Neuronal stem cell (in vitro differentiated cells): ENCODE data around the gene AAGAB.

Source experiments
- DNase-seq: peaks from one replicate; pipeline ENCODE4 v3.0.0-alpha.2; 2013; ENCODE audit warnings: low spot score
- H2AFZ ChIP-seq: one replicate; pipeline ENCODE4 v1.6.1; 2013; ENCODE audit warnings: mild to moderate bottlenecking, low read length, inconsistent platforms
- H2AK5ac ChIP-seq: 2 replicates; pipeline ENCODE4 v1.6.1; 2013; ENCODE audit warnings: low read depth, mild to moderate bottlenecking, inconsistent platforms, low read length, moderate library complexity, mixed read lengths
- H2BK120ac ChIP-seq: 2 replicates; pipeline ENCODE4 v1.6.1; 2013; ENCODE audit warnings: low read depth, mild to moderate bottlenecking, inconsistent platforms, low read length, moderate library complexity, mixed read lengths
- H2BK12ac ChIP-seq: one replicate; pipeline ENCODE4 v1.6.1; 2013; ENCODE audit warnings: low read length, inconsistent platforms
- H2BK15ac ChIP-seq: 2 replicates; pipeline ENCODE4 v1.6.1; 2013; ENCODE audit warnings: mild to moderate bottlenecking, low read length, inconsistent platforms, mixed read lengths
- H2BK5ac ChIP-seq: one replicate; pipeline ENCODE4 v1.6.1; 2013; ENCODE audit warnings: inconsistent platforms, mild to moderate bottlenecking, low read length, moderate library complexity
- H3K14ac ChIP-seq: one replicate; pipeline ENCODE4 v1.6.1; 2013; ENCODE audit warnings: low read length, inconsistent platforms
- H3K18ac ChIP-seq: 2 replicates; pipeline ENCODE4 v1.6.1; 2013; ENCODE audit warnings: low read length, inconsistent platforms
- H3K23ac ChIP-seq: 2 replicates; pipeline ENCODE4 v1.6.1; 2013; ENCODE audit warnings: low read depth, mild to moderate bottlenecking, mixed read lengths, low read length, inconsistent platforms; ENCODE audit not compliant: poor library complexity
- H3K27ac ChIP-seq: replicated peaks from 3 replicates; pipeline ENCODE4 v1.5.1; 2013; ENCODE audit warnings: low read length, inconsistent platforms
- H3K27me3 ChIP-seq, 3 experiments: 2 replicates each; pipeline ENCODE4 v1.6.1; 2013; ENCODE audit warnings: low read length in 3 of 3, mild to moderate bottlenecking in 2 of 3, inconsistent platforms in 1 of 3, low read depth in 1 of 3, mixed read lengths in 1 of 3, moderate library complexity in 1 of 3; ENCODE audit not compliant: control insufficient read depth in 3 of 3, insufficient read depth in 3 of 3
- H3K36me3 ChIP-seq, 2 donors: replicated peaks in 1 of 2; 2 replicates each; pipeline ENCODE4 v1.6.1; 2013; ENCODE audit warnings: low read length in 2 of 2; ENCODE audit not compliant: control insufficient read depth in 2 of 2, insufficient read depth in 2 of 2
- H3K4ac ChIP-seq: 2 replicates; pipeline ENCODE4 v1.6.1; 2013; ENCODE audit warnings: inconsistent platforms, mild to moderate bottlenecking, low read length, moderate library complexity
- H3K4me1 ChIP-seq, 2 donors: 1 replicate in 1 of 2; 2 replicates in 1 of 2; pipeline ENCODE4 v1.6.1; 2013; ENCODE audit warnings: low read length in 2 of 2, low read depth in 1 of 2; ENCODE audit not compliant: control insufficient read depth in 2 of 2, insufficient read depth in 1 of 2
- H3K4me2 ChIP-seq: one replicate; pipeline ENCODE4 v1.6.1; 2013; ENCODE audit warnings: mild to moderate bottlenecking, low read length, inconsistent platforms; ENCODE audit not compliant: insufficient read depth, poor library complexity, severe bottlenecking
- H3K4me3 ChIP-seq, 2 donors: 2 replicates each; pipeline ENCODE4 v1.5.1; 2013; ENCODE audit warnings: low read length in 2 of 2, mild to moderate bottlenecking in 2 of 2, inconsistent platforms in 1 of 2, moderate library complexity in 1 of 2
- H3K79me1 ChIP-seq: one replicate; pipeline ENCODE4 v1.6.1; 2013; ENCODE audit warnings: low read depth, mild to moderate bottlenecking, inconsistent platforms, low read length, moderate library complexity
- H3K9ac ChIP-seq: one replicate; pipeline ENCODE4 v1.6.1; 2013; ENCODE audit warnings: mild to moderate bottlenecking, low read depth, low read length, inconsistent platforms; ENCODE audit not compliant: poor library complexity
- H3K9me3 ChIP-seq, 2 donors: replicated peaks in 1 of 2; 2 replicates each; pipeline versions ENCODE3 to v1.6.1; 2013; ENCODE audit warnings: low read length in 2 of 2, mild to moderate bottlenecking in 2 of 2, inconsistent platforms in 1 of 2, low read depth in 1 of 2, mixed read lengths in 1 of 2, moderate library complexity in 1 of 2; ENCODE audit not compliant: control insufficient read depth in 2 of 2, insufficient read depth in 1 of 2
- H4K8ac ChIP-seq: one replicate; pipeline ENCODE4 v1.6.1; 2013; ENCODE audit warnings: low read depth, mild to moderate bottlenecking, inconsistent platforms, low read length, moderate library complexity
- H4K91ac ChIP-seq: one replicate; pipeline ENCODE4 v1.6.1; 2013; ENCODE audit warnings: low read length, low read depth, mild to moderate bottlenecking, inconsistent platforms; ENCODE audit not compliant: poor library complexity
- WGBS, 2 donors: extraction: QIAGEN DNeasy Blood & Tissue Kit; methylation state at CpG; one replicate each; pipeline ENCODE4 v1.1.7; 2013; ENCODE audit warnings: missing lambda C conversion rate in 2 of 2, mixed read lengths in 1 of 2; ENCODE audit not compliant: insufficient read length in 2 of 2, insufficient replicate concordance in 1 of 2; ENCODE audit errors: extremely low coverage in 2 of 2; 5-methylcytosine and 5-hydroxymethylcytosine counted together

Gene AAGAB

GRCh38 chr15:67183443-67184169 lies 70.9 kb downstream of the AAGAB start:
- Histone ChIP-seq H3K27ac (no peak overlapping the region), H3K14ac (no peak overlapping the region), H2BK12ac (no peak overlapping the region), H3K9me3 (no peaks in the 10 kb centered on the region), H2BK15ac (no peak overlapping the region), H4K91ac (no peak overlapping the region), H3K4me1 (peaks cover 0 to 1% of the 10 kb centered on the region in 2 donors), H3K23ac (no peak overlapping the region), H3K4me2 (no peak overlapping the region), H3K4ac (no peak overlapping the region), H3K18ac (no peak overlapping the region), H4K8ac (no peak overlapping the region), H2BK5ac (no peak overlapping the region), H2BK120ac (no peak overlapping the region), H3K9ac (no peak overlapping the region), H2AK5ac (no peak overlapping the region), H3K36me3 (peaks cover 29 to 95% of the 10 kb centered on the region in 2 donors), H3K27me3 (no peaks in the 10 kb centered on the region), H2AFZ (no peak overlapping the region), H3K79me1 (no peaks in the 10 kb centered on the region), H3K4me3 (no peak overlapping the region)
- no peak for DNase-seq
- WGBS, 2 donors: no CpG with 5 or more reads among the region's 7 CpGs

GRCh38 chr15:67181221-67181639 lies 73.2 kb downstream of the AAGAB start:
- Histone ChIP-seq H4K8ac (no peak overlapping the region), H3K18ac (peak overlapping the region; percentile 61), H4K91ac (no peak overlapping the region), H3K36me3 (peaks cover 18 to 92% of the 10 kb centered on the region in 2 donors), H3K23ac (no peak overlapping the region), H2BK15ac (no peak overlapping the region), H3K4me2 (no peak overlapping the region), H3K4me3 (no peak overlapping the region), H2BK12ac (no peak overlapping the region), H2BK5ac (no peak overlapping the region), H3K27me3 (no peaks in the 10 kb centered on the region), H3K9ac (no peak overlapping the region), H3K14ac (no peak overlapping the region), H2AFZ (no peak overlapping the region), H2BK120ac (no peak overlapping the region), H3K4ac (no peak overlapping the region), H3K27ac (no peak overlapping the region), H3K9me3 (no peaks in the 10 kb centered on the region), H2AK5ac (no peak overlapping the region), H3K4me1 (peaks cover 2 to 10% of the 10 kb centered on the region in 2 donors), H3K79me1 (no peaks in the 10 kb centered on the region)
- no peak for DNase-seq
- WGBS, 2 donors: no CpG with 5 or more reads among the region's 15 CpGs

GRCh38 chr15:67180514-67181191 lies 73.8 kb downstream of the AAGAB start:
- no peak overlapping the region for H2BK12ac ChIP-seq
- no peak overlapping the region for H3K18ac ChIP-seq
- H3K23ac ChIP-seq: no peak overlapping the region
- peaks cover 3 to 12% of the 10 kb centered on the region in 2 donors for H3K4me1 ChIP-seq
- no peaks in the 10 kb centered on the region for H3K79me1 ChIP-seq
- H3K36me3 ChIP-seq: peaks cover 20 to 92% of the 10 kb centered on the region in 2 donors
- H3K4me3 ChIP-seq: no peak overlapping the region
- H3K4me2 ChIP-seq: no peak overlapping the region
- H2BK120ac ChIP-seq: no peak overlapping the region
- no peak for DNase-seq
- H2BK5ac ChIP-seq: no peak overlapping the region
- no peaks in the 10 kb centered on the region for H3K9me3 ChIP-seq
- H2BK15ac ChIP-seq: no peak overlapping the region
- H2AFZ ChIP-seq: no peak overlapping the region
- H4K91ac ChIP-seq: no peak overlapping the region
- H3K14ac ChIP-seq: no peak overlapping the region
- no CpG with 5 or more reads among the region's 10 CpGs for WGBS, 2 donors
- H3K9ac ChIP-seq: no peak overlapping the region
- H3K27me3 ChIP-seq: no peaks in the 10 kb centered on the region
- H3K4ac ChIP-seq: no peak overlapping the region
- no peak overlapping the region for H4K8ac ChIP-seq
- H3K27ac ChIP-seq: no peak overlapping the region
- no peak overlapping the region for H2AK5ac ChIP-seq

DNA sequence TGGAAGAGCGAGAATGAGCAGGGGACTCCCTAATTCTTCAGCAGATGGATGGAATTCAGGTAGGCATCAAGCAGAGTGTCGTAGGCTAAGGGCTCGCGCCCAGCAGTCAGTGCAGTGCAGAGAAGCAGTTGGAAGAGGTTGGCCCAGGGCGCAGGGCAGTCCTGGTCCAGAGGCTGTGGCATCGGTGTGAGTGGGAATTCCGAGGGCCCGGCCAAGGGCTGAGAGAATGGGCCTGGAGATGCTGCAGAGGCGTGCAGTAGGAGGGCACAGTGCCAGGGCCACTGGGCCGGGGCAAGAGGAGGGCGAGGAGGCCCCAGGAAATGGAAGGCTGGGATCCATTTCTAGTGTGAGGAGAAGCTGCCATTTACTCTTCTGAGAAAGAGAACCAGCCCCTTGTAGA lies 74.4 kb downstream of the AAGAB start:
- WGBS, 2 donors: no CpG with 5 or more reads among the region's 11 CpGs
- Histone ChIP-seq H3K9ac (no peak overlapping the region), H4K91ac (no peak overlapping the region), H2BK15ac (no peak overlapping the region), H3K4me2 (no peak overlapping the region), H2BK12ac (no peak overlapping the region), H4K8ac (no peak overlapping the region), H3K36me3 (peaks cover 17 to 92% of the 10 kb centered on the region in 2 donors), H3K9me3 (no peaks in the 10 kb centered on the region), H3K27me3 (no peaks in the 10 kb centered on the region), H3K79me1 (peaks cover 2% of the 10 kb centered on the region), H3K27ac (no peak overlapping the region), H3K4me3 (no peak overlapping the region), H2AK5ac (peak overlapping the region; percentile 26), H3K14ac (no peak overlapping the region), H3K18ac (peak overlapping the region; percentile 70), H3K23ac (no peak overlapping the region), H2BK120ac (no peak overlapping the region), H3K4ac (no peak overlapping the region), H3K4me1 (peaks cover 4 to 13% of the 10 kb centered on the region in 2 donors), H2AFZ (no peak overlapping the region), H2BK5ac (no peak overlapping the region)
- no peak for DNase-seq
